ENCODE results near the gene PRKAR1B.
"Not testable (repeated sequence)": the region's sequence is repeated elsewhere in the genome, so short reads cannot be mapped to it uniquely, and the experiment has no call there.

Gene PRKAR1B

GRCh38 chr7:644381-645305, 82.4 kb downstream of the PRKAR1B start:
- no peak for DNase-seq (ENCODE audit: low read depth)

- DNase-seq (ENCODE audit: low read depth), result no peak
Observed at GRCh38 chr7:641966-642365, 85.1 kb downstream of the PRKAR1B start.

- no peak for DNase-seq (ENCODE audit: low read depth)
Observed at GRCh38 chr7:641269-641671, 85.8 kb downstream of the PRKAR1B start.

GRCh38 chr7:638256-639011, 88.6 kb downstream of the PRKAR1B start:
- DNase-seq (ENCODE audit: low read depth), result no peak

- no peak for DNase-seq (ENCODE audit: low read depth)
Observed at GRCh38 chr7:637826-638225, 89.3 kb downstream of the PRKAR1B start.

GRCh38 chr7:636396-636795, 90.7 kb downstream of the PRKAR1B start:
- DNase-seq (ENCODE audit: low read depth), result no peak

- not testable (repeated sequence) for DNase-seq (ENCODE audit: low read depth)
Observed at GRCh38 chr7:635687-636382, 91.2 kb downstream of the PRKAR1B start.

- DNase-seq (ENCODE audit: low read depth), result no peak
Observed at GRCh38 chr7:635227-635626, 91.9 kb downstream of the PRKAR1B start.

GRCh38 chr7:633381-634018, 93.6 kb downstream of the PRKAR1B start:
- no peak for DNase-seq (ENCODE audit: low read depth)

- no peak for DNase-seq (ENCODE audit: low read depth)
Observed at GRCh38 chr7:632831-633210, 94.3 kb downstream of the PRKAR1B start.

- no peak for DNase-seq (ENCODE audit: low read depth)
Observed at GRCh38 chr7:631964-632830, 94.9 kb downstream of the PRKAR1B start.

GRCh38 chr7:631291-631711, 95.8 kb downstream of the PRKAR1B start:
- no peak for DNase-seq (ENCODE audit: low read depth)

GRCh38 chr7:630539-630938, 96.5 kb downstream of the PRKAR1B start:
- DNase-seq (ENCODE audit: low read depth), result no peak

GRCh38 chr7:630111-630511, 97.0 kb downstream of the PRKAR1B start:
- no peak for DNase-seq (ENCODE audit: low read depth)

GRCh38 chr7:628826-629225, 98.3 kb downstream of the PRKAR1B start:
- no peak for DNase-seq (ENCODE audit: low read depth)

GRCh38 chr7:628402-628763, 98.7 kb downstream of the PRKAR1B start:
- no peak for DNase-seq (ENCODE audit: low read depth)

- no peak for DNase-seq (ENCODE audit: low read depth)
Observed at GRCh38 chr7:627661-628401, 99.2 kb downstream of the PRKAR1B start.

- no peak for DNase-seq (ENCODE audit: low read depth)
Observed at GRCh38 chr7:625376-625971, 101.6 kb downstream of the PRKAR1B start.

- no peak for DNase-seq (ENCODE audit: low read depth)
Observed at GRCh38 chr7:623464-623863, 103.6 kb downstream of the PRKAR1B start.

All from T-helper 22 cell (primary cell).